Activated CD4-positive, CD25-positive, alpha-beta regulatory T cell (primary cell): Measurements from ENCODE around the gene RAB6A.
"Not testable (repeated sequence)": the region's sequence is repeated elsewhere in the genome, so short reads cannot be mapped to it uniquely, and the experiment has no call there.

Source experiments
- DNase-seq, 4 experiments: peaks; one replicate each; lab custom pipeline; 2025; lab: John Stamatoyannopoulos, UW

Gene RAB6A

GRCh38 chr11:73762732-73763131, 1.9 kb upstream of the RAB6A start:
- no peak for DNase-seq

DNA sequence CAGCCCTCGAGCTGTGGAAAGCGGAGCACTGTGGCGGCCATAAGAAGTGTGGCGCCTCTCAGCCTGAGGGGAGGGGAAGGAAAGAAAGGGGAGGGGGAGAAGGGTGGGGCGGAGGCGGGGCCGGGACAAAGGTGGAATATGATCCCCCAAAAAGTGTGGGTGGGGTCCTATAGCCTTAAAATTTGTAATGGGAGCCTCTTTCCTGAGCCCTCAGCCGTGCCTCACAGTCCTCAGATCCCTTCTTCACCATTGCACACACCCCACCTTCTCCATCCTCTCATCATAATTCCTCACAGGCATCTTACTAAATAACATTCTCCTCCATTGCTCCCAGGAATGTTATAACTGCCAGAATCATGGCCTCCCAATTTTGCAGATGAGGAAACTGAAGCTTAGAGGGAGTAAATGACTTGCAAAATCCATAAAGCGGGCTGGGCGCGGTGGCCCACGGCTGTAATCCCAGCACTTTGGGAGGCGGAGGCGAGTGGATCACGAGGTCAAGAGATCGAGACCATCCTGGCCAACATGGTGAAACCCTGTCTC, 600 bp upstream of the RAB6A start:
- no peak for DNase-seq

GRCh38 chr11:73760135-73760678, 667 bp downstream of the RAB6A start:
- no peak for DNase-seq

GRCh38 chr11:73759610-73760134, 1.2 kb downstream of the RAB6A start:
- no peak for DNase-seq

GRCh38 chr11:73758451-73758850, 2.4 kb downstream of the RAB6A start:
- DNase-seq: no peak

GRCh38 chr11:73757598-73757997, 3.3 kb downstream of the RAB6A start:
- no peak for DNase-seq

- no peak for DNase-seq
Observed at GRCh38 chr11:73755670-73756069, 5.2 kb downstream of the RAB6A start.

DNA sequence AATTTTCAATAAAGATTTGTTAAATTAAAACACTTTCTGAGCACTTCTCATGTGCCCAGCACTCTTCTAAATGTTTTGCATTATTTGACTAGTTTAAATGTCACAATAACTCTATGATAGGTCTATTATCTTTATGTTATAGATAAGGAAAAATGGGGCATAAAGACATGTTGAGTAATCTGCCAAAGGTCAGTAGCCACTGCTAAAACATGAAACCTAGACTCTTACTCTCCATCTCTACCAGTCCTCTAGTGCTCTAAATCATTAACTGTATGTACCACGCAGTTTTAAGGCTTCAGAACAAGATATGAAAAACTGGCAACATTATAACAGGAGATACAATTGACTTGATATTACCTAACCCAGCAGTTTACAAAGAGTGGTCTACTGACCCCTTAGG, 6.9 kb downstream of the RAB6A start:
- no peak for DNase-seq

DNA sequence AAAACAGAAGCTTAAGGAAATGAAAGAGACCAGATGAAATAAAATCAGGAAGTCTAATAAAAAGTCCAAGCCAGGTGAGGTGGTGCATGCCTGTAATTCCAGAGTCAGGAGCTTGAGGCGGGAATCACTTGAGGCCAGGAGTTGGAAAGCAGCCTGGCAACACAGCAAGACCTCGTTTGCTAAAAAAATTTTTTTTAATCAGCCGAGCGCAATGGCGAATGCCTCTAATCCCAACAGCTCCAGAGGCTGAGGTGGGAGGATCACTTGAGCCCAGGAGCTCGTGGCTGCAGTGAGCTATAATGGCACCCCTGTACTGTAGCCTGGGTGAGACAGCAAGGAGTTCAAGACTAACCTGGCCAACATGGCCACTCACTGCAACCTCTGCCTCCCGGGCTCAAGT, 8.0 kb downstream of the RAB6A start:
- no peak for DNase-seq

GRCh38 chr11:73752216-73752867, 8.5 kb downstream of the RAB6A start:
- DNase-seq: no peak

GRCh38 chr11:73750862-73751261, 10.0 kb downstream of the RAB6A start:
- not testable (repeated sequence) for DNase-seq

DNA sequence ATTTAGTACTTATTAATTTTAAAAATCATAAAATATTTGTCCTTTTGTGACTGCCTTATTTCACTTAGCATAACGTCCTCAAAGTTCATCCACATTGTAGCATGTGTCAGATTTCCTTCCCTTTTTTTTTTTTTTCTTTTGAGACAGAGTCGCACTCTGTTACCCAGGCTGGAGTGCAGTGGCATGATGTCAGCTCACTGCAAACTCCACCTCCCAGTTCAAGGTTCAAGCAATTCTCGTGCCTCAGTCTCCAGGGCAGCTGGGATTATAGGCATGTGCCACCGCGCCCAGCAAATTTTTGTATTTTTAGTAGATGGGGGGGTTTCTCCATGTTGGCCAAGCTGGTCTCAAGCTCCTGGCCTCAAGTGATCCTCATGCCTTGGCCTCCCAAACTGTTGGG, 10.6 kb downstream of the RAB6A start:
- no peak for DNase-seq

GRCh38 chr11:73749118-73749517, 11.8 kb downstream of the RAB6A start:
- DNase-seq: no peak

- no peak for DNase-seq
Observed at GRCh38 chr11:73748300-73748699, 12.6 kb downstream of the RAB6A start.

- no peak for DNase-seq
Observed at GRCh38 chr11:73747762-73748161, 13.1 kb downstream of the RAB6A start.

DNA sequence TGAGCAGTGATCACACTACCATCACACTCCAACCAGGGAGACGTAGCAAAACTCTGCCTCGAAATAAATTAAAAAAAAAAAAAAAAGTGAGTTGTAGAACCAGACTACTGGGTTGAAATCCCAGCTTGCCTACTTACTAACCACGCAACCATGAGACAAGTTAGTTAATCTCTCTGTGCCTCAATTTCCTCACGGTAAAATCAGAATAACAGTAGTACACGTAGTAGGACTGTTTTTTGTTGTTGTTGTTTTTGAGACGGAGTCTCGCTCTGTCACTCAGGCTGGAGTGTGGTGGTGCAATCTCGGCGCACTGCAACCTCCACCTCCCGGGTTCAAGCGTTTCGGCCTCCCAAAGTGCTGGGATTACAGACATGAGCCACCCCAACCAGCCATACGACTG, 14.2 kb downstream of the RAB6A start:
- DNase-seq: no peak

- DNase-seq: no peak
Observed at GRCh38 chr11:73743045-73743444, 17.8 kb downstream of the RAB6A start.

GRCh38 chr11:73735959-73736358, 24.9 kb downstream of the RAB6A start:
- DNase-seq: not testable (repeated sequence)

DNA sequence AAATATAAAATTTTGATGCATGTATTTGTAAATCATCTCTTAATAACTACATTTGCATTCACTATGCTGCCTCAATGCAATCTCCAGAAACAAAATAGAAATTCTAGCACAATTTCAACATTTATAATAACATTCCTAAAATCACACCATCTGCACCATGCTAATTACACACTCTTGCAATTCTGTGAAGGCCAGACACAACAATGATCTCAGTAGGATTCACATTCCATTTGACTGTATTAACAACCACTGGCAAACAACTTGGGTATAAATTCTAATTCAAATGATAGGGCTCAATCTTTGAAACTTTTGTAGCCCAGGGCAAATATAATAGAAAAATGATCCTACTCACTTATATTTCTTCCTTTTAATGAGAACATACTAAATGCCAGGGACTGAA, 25.9 kb downstream of the RAB6A start:
- no peak for DNase-seq

- DNase-seq: not testable (repeated sequence)
Observed at GRCh38 chr11:73734011-73734410, 26.9 kb downstream of the RAB6A start.

GRCh38 chr11:73732936-73733335, 27.9 kb downstream of the RAB6A start:
- not testable (repeated sequence) for DNase-seq

GRCh38 chr11:73729594-73730206, 31.2 kb downstream of the RAB6A start:
- DNase-seq: no peak

GRCh38 chr11:73728000-73728399, 32.9 kb downstream of the RAB6A start:
- DNase-seq: no peak
